ENCODE data around the gene HIPK2.

The HIPK2 gene

DNA sequence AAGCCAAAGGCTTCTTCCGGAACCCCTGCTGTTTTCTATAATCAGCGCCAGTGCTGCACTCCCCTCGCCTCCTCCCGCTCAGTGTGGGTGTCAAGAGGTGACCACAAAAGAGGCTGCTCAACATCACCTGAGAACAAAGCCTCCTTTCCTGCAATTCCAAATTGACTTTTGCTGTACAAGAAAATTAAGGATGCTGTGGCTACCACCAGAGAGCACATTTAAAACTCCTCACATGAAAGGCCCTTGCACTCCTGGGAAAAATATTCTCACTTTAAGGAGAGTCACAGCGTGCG lies 96.4 kb downstream of the HIPK2 start:
- TF ChIP-seq EP300 (IDR thresholded peaks at IDR 0.05; ENCODE audit: borderline replicate concordance): no peak

DNA sequence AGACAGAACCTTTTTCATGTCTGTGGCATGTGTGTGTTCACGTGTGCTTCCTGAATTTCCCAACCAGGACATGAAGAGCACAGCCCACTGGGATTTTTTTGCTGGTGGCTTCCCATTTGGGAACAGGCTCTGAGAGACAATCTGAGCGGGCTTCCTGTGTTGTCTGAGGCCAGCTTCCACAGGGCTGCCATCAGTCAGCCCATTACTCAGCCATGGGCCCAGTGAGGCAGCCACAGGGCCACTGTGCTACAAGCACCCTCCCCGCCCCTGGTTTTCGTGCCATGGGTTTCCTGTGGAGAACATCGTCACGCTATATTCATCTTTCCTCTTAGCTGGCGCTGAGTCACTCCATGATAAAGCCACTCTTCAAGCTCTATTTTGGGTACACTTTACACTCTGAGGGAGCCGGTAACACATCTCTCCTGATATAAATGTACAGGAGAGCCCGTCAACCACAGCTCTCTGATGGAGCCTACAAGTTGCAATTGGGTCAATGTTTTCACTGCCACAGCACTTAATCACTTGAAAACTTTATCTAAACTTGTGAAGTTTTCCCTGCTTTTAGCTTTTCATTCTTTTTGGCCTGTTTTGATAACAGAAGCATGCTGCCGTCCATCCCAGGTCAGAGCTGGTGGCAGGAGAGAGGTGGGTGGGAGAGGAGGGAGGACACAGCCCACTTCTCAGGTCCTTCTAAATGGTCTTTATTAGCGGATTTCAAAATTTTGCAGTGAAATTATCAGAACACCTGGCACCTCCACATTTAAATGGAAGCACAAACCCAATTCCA lies 96.9 kb downstream of the HIPK2 start:
- TF ChIP-seq TAF1 (IDR thresholded peaks at IDR 0.05; ENCODE audit: low read depth) (no peak), RAD21 (IDR thresholded peaks at IDR 0.05; ENCODE audit: low read depth) (no peak), YY1 (IDR thresholded peaks at IDR 0.05; ENCODE audit: low read depth) (no peak), ZBTB7A (IDR thresholded peaks at IDR 0.05; ENCODE audit: low read depth) (no peak), CEBPB (IDR thresholded peaks at IDR 0.05) (no peak), TEAD4 (IDR thresholded peaks at IDR 0.05) (no peak), NFIC (IDR thresholded peaks at IDR 0.05) (no peak), EP300 (IDR thresholded peaks at IDR 0.05; ENCODE audit: borderline replicate concordance) (no peak), CREB1 (IDR thresholded peaks at IDR 0.05; ENCODE audit: low read depth) (no peak), FOXM1 (IDR thresholded peaks at IDR 0.05; ENCODE audit: borderline replicate concordance, low read depth) (no peak)
- TF ChIP-seq, protein P1, sequence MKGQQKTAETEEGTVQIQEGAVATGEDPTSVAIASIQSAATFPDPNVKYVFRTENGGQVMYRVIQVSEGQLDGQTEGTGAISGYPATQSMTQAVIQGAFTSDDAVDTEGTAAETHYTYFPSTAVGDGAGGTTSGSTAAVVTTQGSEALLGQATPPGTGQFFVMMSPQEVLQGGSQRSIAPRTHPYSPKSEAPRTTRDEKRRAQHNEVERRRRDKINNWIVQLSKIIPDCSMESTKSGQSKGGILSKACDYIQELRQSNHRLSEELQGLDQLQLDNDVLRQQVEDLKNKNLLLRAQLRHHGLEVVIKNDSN (IDR thresholded peaks at IDR 0.05): no peak
- TF ChIP-seq, protein P2, sequence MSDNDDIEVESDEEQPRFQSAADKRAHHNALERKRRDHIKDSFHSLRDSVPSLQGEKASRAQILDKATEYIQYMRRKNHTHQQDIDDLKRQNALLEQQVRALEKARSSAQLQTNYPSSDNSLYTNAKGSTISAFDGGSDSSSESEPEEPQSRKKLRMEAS (IDR thresholded peaks at IDR 0.05): no peak
- TF ChIP-seq, protein P3, sequence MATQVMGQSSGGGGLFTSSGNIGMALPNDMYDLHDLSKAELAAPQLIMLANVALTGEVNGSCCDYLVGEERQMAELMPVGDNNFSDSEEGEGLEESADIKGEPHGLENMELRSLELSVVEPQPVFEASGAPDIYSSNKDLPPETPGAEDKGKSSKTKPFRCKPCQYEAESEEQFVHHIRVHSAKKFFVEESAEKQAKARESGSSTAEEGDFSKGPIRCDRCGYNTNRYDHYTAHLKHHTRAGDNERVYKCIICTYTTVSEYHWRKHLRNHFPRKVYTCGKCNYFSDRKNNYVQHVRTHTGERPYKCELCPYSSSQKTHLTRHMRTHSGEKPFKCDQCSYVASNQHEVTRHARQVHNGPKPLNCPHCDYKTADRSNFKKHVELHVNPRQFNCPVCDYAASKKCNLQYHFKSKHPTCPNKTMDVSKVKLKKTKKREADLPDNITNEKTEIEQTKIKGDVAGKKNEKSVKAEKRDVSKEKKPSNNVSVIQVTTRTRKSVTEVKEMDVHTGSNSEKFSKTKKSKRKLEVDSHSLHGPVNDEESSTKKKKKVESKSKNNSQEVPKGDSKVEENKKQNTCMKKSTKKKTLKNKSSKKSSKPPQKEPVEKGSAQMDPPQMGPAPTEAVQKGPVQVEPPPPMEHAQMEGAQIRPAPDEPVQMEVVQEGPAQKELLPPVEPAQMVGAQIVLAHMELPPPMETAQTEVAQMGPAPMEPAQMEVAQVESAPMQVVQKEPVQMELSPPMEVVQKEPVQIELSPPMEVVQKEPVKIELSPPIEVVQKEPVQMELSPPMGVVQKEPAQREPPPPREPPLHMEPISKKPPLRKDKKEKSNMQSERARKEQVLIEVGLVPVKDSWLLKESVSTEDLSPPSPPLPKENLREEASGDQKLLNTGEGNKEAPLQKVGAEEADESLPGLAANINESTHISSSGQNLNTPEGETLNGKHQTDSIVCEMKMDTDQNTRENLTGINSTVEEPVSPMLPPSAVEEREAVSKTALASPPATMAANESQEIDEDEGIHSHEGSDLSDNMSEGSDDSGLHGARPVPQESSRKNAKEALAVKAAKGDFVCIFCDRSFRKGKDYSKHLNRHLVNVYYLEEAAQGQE (IDR thresholded peaks at IDR 0.05; ENCODE audit: low read depth): no peak

DNA sequence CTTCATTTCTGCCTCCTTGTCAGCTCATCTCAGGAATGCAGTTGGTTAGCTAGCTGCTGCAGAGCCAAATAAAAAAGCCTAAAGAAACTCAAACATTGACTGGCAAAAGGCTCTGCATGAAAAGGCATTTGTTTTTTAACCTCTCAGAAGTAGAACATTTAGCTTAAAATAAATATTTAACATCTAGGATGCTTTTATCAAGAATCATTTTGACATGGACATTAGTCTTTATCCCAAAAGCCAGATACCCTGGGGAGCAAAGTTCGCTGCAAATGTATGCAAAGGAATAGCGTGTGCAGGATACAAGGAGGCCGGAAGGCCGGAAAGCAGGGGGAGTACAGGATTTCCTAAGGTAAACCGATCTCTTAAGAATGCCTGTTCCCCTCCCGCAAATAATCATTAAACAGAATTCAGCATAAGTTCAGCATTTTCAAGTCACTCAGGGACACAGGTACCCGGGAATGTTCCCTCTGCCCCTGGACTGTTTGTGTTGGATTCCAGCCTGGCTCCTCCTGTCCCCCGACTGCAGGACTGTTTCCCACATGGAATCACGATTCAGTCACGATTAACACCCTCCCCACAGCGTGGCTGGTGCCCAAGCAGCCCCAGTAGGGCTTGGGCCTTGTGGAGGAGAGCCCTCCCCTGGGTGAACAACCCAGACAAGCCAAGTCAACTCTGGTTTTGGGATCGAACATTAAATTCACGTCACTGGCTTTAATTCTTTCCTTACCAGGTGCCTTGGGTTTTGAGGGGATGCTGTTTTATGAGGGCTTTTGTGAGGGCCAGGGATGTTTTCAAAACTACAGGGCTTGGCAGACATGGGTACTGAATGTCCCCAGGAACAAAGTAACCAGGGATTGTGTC lies 97.8 kb downstream of the HIPK2 start:
- TF ChIP-seq RAD21 (IDR thresholded peaks at IDR 0.05; ENCODE audit: low read depth): no peak
- TF ChIP-seq, protein P1 (IDR thresholded peaks at IDR 0.05): no peak
- no peak for TF ChIP-seq CREB1 (IDR thresholded peaks at IDR 0.05; ENCODE audit: low read depth)

DNA sequence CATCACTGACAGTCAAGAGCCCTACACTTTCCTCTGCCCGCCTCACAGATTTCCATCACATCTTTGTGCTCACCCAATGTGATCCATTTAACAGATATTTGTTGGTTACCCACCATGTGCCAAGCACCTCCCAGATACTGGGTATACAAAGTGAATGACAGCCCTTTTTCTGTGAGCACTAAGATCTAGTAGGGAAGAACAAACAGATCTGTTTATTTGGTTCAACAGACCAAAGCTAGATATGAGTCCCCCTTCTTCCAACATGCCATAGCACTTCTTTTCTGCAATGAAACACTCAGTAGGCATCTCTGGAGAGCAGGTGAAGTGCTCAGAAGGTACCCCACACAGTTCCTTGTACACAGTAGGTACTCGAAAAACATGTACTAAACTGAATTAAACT lies 101.4 kb downstream of the HIPK2 start:
- TF ChIP-seq EGR1 (IDR thresholded peaks at IDR 0.05) (no peak), TAF1 (IDR thresholded peaks at IDR 0.05; ENCODE audit: low read depth) (no peak), EP300 (IDR thresholded peaks at IDR 0.05; ENCODE audit: borderline replicate concordance) (no peak), TEAD4 (IDR thresholded peaks at IDR 0.05) (no peak)
- TF ChIP-seq, protein P3 (IDR thresholded peaks at IDR 0.05; ENCODE audit: low read depth): no peak

DNA sequence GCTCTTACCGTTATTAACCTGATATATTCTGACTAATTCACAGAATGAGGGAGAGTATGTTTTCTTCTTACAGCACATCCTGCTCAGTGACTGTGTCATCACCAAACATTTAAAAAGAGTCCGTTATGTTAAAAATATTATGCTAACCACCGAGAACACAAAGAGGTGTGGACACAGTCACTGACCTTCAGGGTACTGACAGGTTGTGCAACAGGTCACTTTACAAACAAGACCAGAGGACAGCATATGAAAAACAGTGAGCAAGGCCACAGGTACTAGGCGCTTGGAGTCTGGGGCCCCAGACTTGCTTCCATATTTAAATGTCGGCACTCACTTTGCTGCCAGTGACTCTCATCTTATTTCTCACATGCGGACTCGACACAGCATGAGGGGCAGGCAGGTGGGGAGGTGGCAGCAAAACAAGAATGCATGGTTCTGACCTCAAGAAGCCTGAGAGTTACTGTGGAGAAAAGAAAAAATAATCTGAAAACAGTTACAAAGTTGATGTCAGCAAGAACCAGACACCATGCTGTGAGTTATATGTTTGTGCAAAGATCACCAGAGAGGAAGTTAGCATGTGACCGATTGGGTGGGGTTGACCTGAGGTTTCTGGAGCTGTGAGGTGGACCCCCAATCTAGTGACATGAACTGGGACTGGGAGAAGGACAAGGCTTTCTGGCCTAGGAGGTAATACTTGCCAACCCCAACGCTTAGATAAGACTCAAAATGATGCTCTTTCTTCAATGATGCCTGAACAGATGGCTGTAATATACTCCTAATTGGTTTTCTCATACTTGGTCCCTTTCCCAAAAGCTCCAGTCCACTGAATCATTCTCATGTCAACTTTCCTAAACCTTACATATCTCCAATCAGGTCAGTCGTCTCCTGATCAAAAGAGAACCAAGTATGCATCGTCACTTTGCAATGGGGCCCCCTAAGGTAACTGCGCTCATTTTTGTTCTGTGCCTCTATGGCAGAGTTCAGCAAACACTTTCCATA lies 102.4 kb downstream of the HIPK2 start:
- TF ChIP-seq RAD21 (IDR thresholded peaks at IDR 0.05; ENCODE audit: low read depth) (no peak), TAF1 (IDR thresholded peaks at IDR 0.05; ENCODE audit: low read depth) (no peak), TCF12 (IDR thresholded peaks at IDR 0.05; ENCODE audit: low read depth) (no peak), EGR1 (IDR thresholded peaks at IDR 0.05) (no peak), FOXM1 (IDR thresholded peaks at IDR 0.05; ENCODE audit: borderline replicate concordance, low read depth) (no peak), TEAD4 (IDR thresholded peaks at IDR 0.05) (no peak), CEBPB (IDR thresholded peaks at IDR 0.05) (no peak), NFIC (IDR thresholded peaks at IDR 0.05) (no peak), ZBTB7A (IDR thresholded peaks at IDR 0.05; ENCODE audit: low read depth) (no peak), CREB1 (IDR thresholded peaks at IDR 0.05; ENCODE audit: low read depth) (no peak), EP300 (IDR thresholded peaks at IDR 0.05; ENCODE audit: borderline replicate concordance) (no peak), YY1 (IDR thresholded peaks at IDR 0.05; ENCODE audit: low read depth) (no peak)
- TF ChIP-seq, protein P2 (IDR thresholded peaks at IDR 0.05): no peak
- TF ChIP-seq, protein P3 (IDR thresholded peaks at IDR 0.05; ENCODE audit: low read depth): no peak
- TF ChIP-seq, protein P1 (IDR thresholded peaks at IDR 0.05): no peak
